HepG2 (cell line): Measurements from ENCODE around the gene SMIM24. TPM values are rescaled to one million over a fixed set of nuclear protein-coding genes. Genes with fewer than 3 reads are reported as not detected.

Experiments
- ARNT ChIP-seq: fragments of 450-650 bp; IDR thresholded peaks from 2 replicates; pipeline ENCODE4 v1.6.1; 2017
- ATAD3A ChIP-seq: sonication (generic); formaldehyde crosslinking; IDR thresholded peaks from 2 replicates; pipeline ENCODE4 v1.4.0; 2020; ENCODE audit warnings: missing genetic modification reagents
- BCL6 ChIP-seq: IDR thresholded peaks from 2 replicates; pipeline ENCODE4 v1.6.1; 2016; ENCODE audit warnings: missing genetic modification reagents, missing compliant biosample characterization
- ERF ChIP-seq: IDR thresholded peaks from 2 replicates; pipeline ENCODE4 v1.6.1; 2018; ENCODE audit warnings: missing biosample characterization, missing genetic modification reagents
- ETV5 ChIP-seq: IDR thresholded peaks from 2 replicates; pipeline ENCODE4 v1.6.1; 2018; ENCODE audit warnings: missing biosample characterization, missing genetic modification reagents, inconsistent platforms, borderline replicate concordance
- EZH2 ChIP-seq: conservative IDR thresholded peaks from 2 replicates; pipeline ENCODE4 v1.6.1; 2012; ENCODE audit warnings: mild to moderate bottlenecking, low read depth, low read length, moderate library complexity
- FOXA3 ChIP-seq: IDR thresholded peaks from 2 replicates; pipeline ENCODE4 v1.6.1; 2016; ENCODE audit warnings: missing genetic modification reagents, missing compliant biosample characterization
- LCORL ChIP-seq, 2 experiments: fragments of 450-650 bp in 1 of 2; sonication (generic) in 1 of 2; formaldehyde crosslinking in 1 of 2; IDR thresholded peaks; 2 replicates each; pipeline versions ENCODE4 v1.5.0 to v1.6.1; 2017 to 2020; ENCODE audit warnings: antibody characterized with exemption in 1 of 2, missing genetic modification reagents in 1 of 2
- PHF21A ChIP-seq: sonication (generic); formaldehyde crosslinking; IDR thresholded peaks from 2 replicates; pipeline ENCODE4 v1.5.0; 2020; ENCODE audit warnings: mild to moderate bottlenecking, missing genetic modification reagents
- POLR2A ChIP-seq, 2 experiments: IDR thresholded peaks; 2 replicates each; pipeline ENCODE4 v1.6.1; 2011; ENCODE audit warnings: low read depth in 2 of 2, low read length in 2 of 2, mild to moderate bottlenecking in 1 of 2, moderate library complexity in 1 of 2; ENCODE audit not compliant: insufficient read depth in 1 of 2
- SRF ChIP-seq: IDR thresholded peaks from 2 replicates; pipeline ENCODE4 v1.6.1; 2011; ENCODE audit warnings: mild to moderate bottlenecking, low read depth, low read length, moderate library complexity
- TBX2 ChIP-seq: sonication (generic); formaldehyde crosslinking; IDR thresholded peaks from 2 replicates; pipeline ENCODE4 v1.5.0; 2020; ENCODE audit warnings: missing genetic modification reagents, mild to moderate bottlenecking, borderline replicate concordance
- ZBTB7A ChIP-seq: sonication (generic); formaldehyde crosslinking; IDR thresholded peaks from 2 replicates; pipeline ENCODE4 v1.8.0; 2022; ENCODE audit warnings: mild to moderate bottlenecking, missing genetic modification reagents
- ZNF138 ChIP-seq: sonication (generic); formaldehyde crosslinking; IDR thresholded peaks from 2 replicates; pipeline ENCODE4 v1.5.0; 2020; ENCODE audit warnings: mild to moderate bottlenecking, low read depth, missing genetic modification reagents
- ZNF232 ChIP-seq: sonication (generic); formaldehyde crosslinking; IDR thresholded peaks from 2 replicates; pipeline ENCODE4 v1.4.0; 2020; ENCODE audit warnings: missing genetic modification reagents, borderline replicate concordance
- ZNF256 ChIP-seq: sonication (generic); formaldehyde crosslinking; conservative IDR thresholded peaks from 2 replicates; pipeline ENCODE4 v1.4.0; 2020; ENCODE audit warnings: missing genetic modification reagents
- ZNF383 ChIP-seq: sonication (generic); formaldehyde crosslinking; IDR thresholded peaks from 2 replicates; pipeline ENCODE4 v1.4.0; 2020; ENCODE audit warnings: missing genetic modification reagents, mild to moderate bottlenecking, borderline replicate concordance
- ZNF749 ChIP-seq: sonication (generic); formaldehyde crosslinking; IDR thresholded peaks from 2 replicates; pipeline ENCODE4 v1.8.0; 2022; ENCODE audit warnings: mild to moderate bottlenecking, missing genetic modification reagents, moderate library complexity, borderline replicate concordance
- ZNF816 ChIP-seq: sonication (generic); formaldehyde crosslinking; IDR thresholded peaks from 2 replicates; pipeline ENCODE4 v1.8.0; 2022; ENCODE audit warnings: missing genetic modification reagents, mild to moderate bottlenecking, borderline replicate concordance
- ZSCAN31 ChIP-seq: sonication (generic); formaldehyde crosslinking; IDR thresholded peaks from 2 replicates; pipeline ENCODE4 v1.5.0; 2020; ENCODE audit warnings: low read depth, mild to moderate bottlenecking, missing genetic modification reagents
- polyA plus RNA-seq, 8 experiments: library from polyadenylated mRNA; depleted of rRNA in 3 of 8; stranded (reverse) in 7 of 8; unstranded in 1 of 8; fragments of >200 nt; fragmentation: Illumina TruSeq in 4 of 8; extraction: Trizol in 4 of 8; gene quantifications; 2 replicates each; pipeline versions ENCODE4 v1.2.1 to v1.2.3, GENCODE V29; 2011 to 2016; ENCODE audit warnings: low read depth in 4 of 8, missing spikeins in 1 of 8, mixed read lengths in 1 of 8; ENCODE audit not compliant: insufficient read depth in 1 of 8
- total RNA-seq, 5 experiments: library from RNA; depleted of rRNA; stranded (reverse); fragments of >200 nt; fragmentation: Illumina TruSeq; extraction: Trizol; gene quantifications; 2 replicates each; pipeline ENCODE4 v1.2.3, GENCODE V29; 2016; ENCODE audit warnings: low read depth in 1 of 5
- TF ChIP-seq, protein P1 (sequence below): sonication (generic); formaldehyde crosslinking; IDR thresholded peaks from 2 replicates; pipeline ENCODE4 v1.4.0; 2020; ENCODE audit warnings: mild to moderate bottlenecking, low read depth, missing genetic modification reagents
- TF ChIP-seq, protein P2 (sequence below): sonication (generic); formaldehyde crosslinking; IDR thresholded peaks from 2 replicates; pipeline ENCODE4 v1.8.0; 2022; ENCODE audit warnings: missing genetic modification reagents, low read depth, mild to moderate bottlenecking, borderline replicate concordance
- TF ChIP-seq, protein P3 (sequence below): sonication (generic); formaldehyde crosslinking; IDR thresholded peaks from 2 replicates; pipeline ENCODE4 v1.5.1; 2020; ENCODE audit warnings: mild to moderate bottlenecking, moderate library complexity, missing genetic modification reagents
- TF ChIP-seq, protein P4 (sequence below): sonication (generic); formaldehyde crosslinking; IDR thresholded peaks from 2 replicates; pipeline ENCODE4 v1.5.0; 2020; ENCODE audit warnings: missing genetic modification reagents

Gene SMIM24
- total and polyA plus RNA-seq, 2 of the 13 experiments (the other 11 are each of a cell fraction or from before 2014, with no cell fraction given) = 11.2 to 70.6 TPM

DNA sequence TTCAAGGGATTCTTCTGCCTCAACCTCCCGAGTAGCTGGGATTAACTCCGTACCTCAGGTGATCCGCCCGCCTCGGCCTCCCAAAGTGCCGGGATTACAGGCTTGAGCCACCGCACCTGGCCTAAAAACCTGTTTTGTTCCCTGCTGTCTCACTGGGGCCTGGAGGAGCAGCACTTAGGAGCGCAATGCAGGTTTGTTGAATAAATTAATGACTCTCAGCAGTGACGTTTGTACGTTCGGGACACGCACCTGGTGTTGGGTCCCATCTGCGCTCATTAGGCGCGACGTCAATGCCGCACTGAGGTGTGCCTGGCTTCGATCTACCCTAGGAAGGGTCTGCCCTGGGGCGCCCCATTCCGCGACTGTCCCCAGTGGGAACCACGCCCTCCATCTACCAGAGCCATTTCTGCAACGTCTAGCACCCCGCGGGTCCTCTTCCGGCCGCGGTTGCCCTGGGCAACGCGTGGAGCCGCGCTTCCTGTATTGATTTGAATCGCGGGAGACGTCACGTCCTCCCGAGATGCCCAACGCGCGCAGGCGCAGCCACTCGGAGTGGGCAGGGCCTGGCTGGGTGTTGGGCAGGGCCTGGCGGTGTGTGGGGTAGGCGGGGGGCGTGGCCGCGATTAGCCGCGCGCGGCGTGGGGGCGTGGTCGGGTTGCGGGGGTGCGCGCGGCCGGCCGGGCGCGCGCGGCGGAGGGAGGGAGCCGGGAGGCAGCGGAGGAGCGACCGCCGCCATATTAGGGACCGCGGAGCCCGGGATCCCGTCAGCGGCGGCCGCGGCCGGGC is 25.5 kb upstream of the SMIM24 start, which contains the start of gene FZR1 (continued):
- TF ChIP-seq ZNF749 (CRISPR knock-in tag) = 0 out of 2 replicates have a peak, but pooled peaks have one; percentile 44
- peak; percentile 49 for TF ChIP-seq FOXA3 (CRISPR knock-in tag)
- TF ChIP-seq, protein P1, sequence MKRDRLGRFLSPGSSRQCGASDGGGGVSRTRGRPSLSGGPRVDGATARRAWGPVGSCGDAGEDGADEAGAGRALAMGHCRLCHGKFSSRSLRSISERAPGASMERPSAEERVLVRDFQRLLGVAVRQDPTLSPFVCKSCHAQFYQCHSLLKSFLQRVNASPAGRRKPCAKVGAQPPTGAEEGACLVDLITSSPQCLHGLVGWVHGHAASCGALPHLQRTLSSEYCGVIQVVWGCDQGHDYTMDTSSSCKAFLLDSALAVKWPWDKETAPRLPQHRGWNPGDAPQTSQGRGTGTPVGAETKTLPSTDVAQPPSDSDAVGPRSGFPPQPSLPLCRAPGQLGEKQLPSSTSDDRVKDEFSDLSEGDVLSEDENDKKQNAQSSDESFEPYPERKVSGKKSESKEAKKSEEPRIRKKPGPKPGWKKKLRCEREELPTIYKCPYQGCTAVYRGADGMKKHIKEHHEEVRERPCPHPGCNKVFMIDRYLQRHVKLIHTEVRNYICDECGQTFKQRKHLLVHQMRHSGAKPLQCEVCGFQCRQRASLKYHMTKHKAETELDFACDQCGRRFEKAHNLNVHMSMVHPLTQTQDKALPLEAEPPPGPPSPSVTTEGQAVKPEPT = no peak
- TF ChIP-seq, protein P2, sequence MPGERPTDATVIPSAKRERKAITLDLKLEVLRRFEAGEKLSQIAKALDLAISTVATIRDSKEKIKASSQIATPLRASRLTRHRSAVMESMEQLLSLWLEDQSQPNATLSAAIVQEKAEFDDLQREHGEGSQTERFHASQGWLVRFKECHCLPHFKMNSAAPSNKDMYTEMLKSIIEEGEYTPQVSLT = no peak
- TF ChIP-seq, protein P3, sequence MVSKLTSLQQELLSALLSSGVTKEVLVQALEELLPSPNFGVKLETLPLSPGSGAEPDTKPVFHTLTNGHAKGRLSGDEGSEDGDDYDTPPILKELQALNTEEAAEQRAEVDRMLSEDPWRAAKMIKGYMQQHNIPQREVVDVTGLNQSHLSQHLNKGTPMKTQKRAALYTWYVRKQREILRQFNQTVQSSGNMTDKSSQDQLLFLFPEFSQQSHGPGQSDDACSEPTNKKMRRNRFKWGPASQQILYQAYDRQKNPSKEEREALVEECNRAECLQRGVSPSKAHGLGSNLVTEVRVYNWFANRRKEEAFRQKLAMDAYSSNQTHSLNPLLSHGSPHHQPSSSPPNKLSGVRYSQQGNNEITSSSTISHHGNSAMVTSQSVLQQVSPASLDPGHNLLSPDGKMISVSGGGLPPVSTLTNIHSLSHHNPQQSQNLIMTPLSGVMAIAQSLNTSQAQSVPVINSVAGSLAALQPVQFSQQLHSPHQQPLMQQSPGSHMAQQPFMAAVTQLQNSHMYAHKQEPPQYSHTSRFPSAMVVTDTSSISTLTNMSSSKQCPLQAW (CRISPR knock-in tag) = peak; percentile 69; the same call in 1 of the 2 replicates
- TF ChIP-seq ZSCAN31 (CRISPR knock-in tag) = no peak
- TF ChIP-seq POLR2A (IDR thresholded peaks at IDR 0.05; ENCODE audit: insufficient read depth in 1 of 2, low read depth in 2 of 2, low read length in 2 of 2) = peak; percentile 56 to 64; a peak in 3 of 4 replicates
- TF ChIP-seq ERF (CRISPR knock-in tag) = peak; percentile 71
- peak; percentile 62 for TF ChIP-seq TBX2 (CRISPR knock-in tag)
- TF ChIP-seq ZNF383 (CRISPR knock-in tag) = no peak
- TF ChIP-seq ZNF816 = no peak
- TF ChIP-seq, protein P4, sequence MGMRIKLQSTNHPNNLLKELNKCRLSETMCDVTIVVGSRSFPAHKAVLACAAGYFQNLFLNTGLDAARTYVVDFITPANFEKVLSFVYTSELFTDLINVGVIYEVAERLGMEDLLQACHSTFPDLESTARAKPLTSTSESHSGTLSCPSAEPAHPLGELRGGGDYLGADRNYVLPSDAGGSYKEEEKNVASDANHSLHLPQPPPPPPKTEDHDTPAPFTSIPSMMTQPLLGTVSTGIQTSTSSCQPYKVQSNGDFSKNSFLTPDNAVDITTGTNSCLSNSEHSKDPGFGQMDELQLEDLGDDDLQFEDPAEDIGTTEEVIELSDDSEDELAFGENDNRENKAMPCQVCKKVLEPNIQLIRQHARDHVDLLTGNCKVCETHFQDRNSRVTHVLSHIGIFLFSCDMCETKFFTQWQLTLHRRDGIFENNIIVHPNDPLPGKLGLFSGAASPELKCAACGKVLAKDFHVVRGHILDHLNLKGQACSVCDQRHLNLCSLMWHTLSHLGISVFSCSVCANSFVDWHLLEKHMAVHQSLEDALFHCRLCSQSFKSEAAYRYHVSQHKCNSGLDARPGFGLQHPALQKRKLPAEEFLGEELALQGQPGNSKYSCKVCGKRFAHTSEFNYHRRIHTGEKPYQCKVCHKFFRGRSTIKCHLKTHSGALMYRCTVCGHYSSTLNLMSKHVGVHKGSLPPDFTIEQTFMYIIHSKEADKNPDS = no peak
- TF ChIP-seq BCL6 (CRISPR knock-in tag) = peak; percentile 45
- 0 out of 2 replicates have a peak, but pooled peaks have one; percentile 15 for TF ChIP-seq ZNF232 (CRISPR knock-in tag)
- TF ChIP-seq SRF = peak; percentile 26; the same call in 1 of the 2 replicates
- no peak for TF ChIP-seq LCORL (IDR thresholded peaks at IDR 0.05)
- 0 out of 2 replicates have a peak, but pooled peaks have one; percentile 29 for TF ChIP-seq LCORL (CRISPR knock-in tag; IDR thresholded peaks at IDR 0.05)
- TF ChIP-seq ZBTB7A (CRISPR knock-in tag) = no peak
- no peak for TF ChIP-seq EZH2
- no peak for TF ChIP-seq ZNF138 (CRISPR knock-in tag)
- TF ChIP-seq ARNT = no peak
- TF ChIP-seq PHF21A (CRISPR knock-in tag) = peak; percentile 40; the same call in 1 of the 2 replicates
- TF ChIP-seq ZNF256 = no peak
- no peak for TF ChIP-seq ATAD3A
- TF ChIP-seq ETV5 (CRISPR knock-in tag) = peak; percentile 97
